GM18498 (cell line): ENCODE measurements around the gene HIVEP3.

Experiments
- ATAC-seq: cut with Tn5 transposase; IDR thresholded peaks from one replicate; pipeline ENCODE4 v1.9.1; 2021; ENCODE audit warnings: mild to moderate bottlenecking, moderate library complexity; ENCODE audit not compliant: unreplicated experiment

The HIVEP3 gene

DNA sequence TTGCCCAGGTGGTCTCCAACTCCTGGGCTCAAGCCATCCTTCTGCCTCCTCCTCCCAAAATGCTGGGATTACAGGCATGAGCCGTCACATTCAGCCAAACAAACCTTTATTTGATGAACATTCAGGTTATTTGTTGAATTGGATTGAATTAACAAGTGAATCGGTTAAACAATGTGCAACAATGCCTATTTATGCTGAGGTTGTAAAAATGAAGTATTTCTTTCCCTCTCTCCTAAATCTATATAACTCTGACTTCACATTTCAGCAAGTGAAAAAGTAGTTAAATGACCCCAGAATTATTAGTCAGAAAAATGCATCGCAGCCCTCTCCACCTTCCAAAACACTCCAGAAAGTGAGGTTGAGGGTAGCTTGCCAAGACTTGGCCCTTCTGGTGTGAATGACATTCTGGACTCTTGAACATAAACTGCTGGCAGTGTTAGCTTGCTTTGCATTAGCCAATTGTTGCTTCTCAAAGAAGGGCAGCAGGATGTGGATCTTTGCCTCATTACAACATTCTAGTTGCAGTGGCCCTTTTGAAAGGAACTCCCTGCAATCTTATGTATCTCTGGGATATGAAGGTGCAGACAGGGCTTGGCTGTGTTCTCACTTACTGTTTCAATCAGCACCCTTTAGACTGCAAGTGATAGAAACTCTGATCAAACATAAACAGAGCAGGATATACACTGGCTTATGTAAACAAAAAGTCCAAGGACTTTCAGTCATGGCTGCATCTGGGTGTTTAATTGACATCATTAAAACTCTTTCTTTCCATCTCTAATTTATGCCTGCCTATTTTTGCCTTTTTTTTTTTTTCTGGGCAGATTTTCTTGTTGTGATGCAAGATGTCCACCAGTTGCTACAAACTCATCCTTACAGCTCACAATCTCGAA, 456.7 kb downstream of the HIVEP3 start:
- no peak for ATAC-seq

DNA sequence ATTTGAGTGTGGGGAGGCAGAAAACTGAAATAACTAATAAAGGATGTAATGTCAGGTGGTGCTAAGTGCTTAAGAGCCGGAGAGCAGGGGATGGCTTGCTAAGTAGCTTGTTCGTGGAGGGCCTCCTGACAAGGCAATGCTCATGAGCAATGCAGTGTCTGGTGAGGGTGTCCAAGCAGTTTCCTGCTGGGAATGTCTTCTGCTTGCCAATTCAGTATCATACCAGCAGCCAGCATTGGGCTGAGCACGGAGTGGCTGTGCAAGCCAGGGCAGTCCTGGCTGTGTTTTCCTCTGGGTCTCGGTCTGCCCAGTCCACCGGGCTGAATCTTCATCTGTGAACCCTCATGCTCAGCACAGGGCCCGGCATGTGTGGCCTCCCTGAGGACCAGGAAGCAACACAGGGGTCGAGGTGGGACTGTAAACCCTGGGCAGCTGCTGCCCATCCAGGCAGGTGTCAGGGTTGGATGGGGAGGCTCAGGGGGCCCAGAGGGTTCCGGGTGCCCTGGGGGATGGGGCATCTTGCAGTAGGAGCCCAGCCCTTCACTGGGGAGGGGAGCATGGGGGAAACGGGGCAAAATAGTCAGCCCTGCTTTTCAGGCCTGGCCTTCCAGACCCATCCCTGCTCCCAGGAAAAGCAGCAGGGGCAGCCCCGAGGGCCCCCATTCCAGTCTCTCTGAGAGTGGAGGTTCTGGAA, 461.7 kb downstream of the HIVEP3 start:
- ATAC-seq: no peak
